ENCODE data around the gene KRT7. TPM values are rescaled to one million over a fixed set of nuclear protein-coding genes. Genes with fewer than 3 reads are reported as not detected.

The KRT7 gene
- total and polyA plus RNA-seq, 4 donors, result 0.37 to 9.9 (median 7.0) TPM

- H3K36me3 ChIP-seq (ENCODE audit: control insufficient read depth in 4 of 4, insufficient read depth in 3 of 4, low read depth in 1 of 4, low read length in 3 of 4), result no peaks in the 10 kb centered on the region
- H3K4me1 ChIP-seq (ENCODE audit: control insufficient read depth in 4 of 4, insufficient read depth in 4 of 4, low read length in 3 of 4), result no peaks in the 10 kb centered on the region
- 75% methylated on average over 2 of the region's 2 CpGs for WGBS
- TF ChIP-seq JUND (IDR thresholded peaks at IDR 0.05) (no peak), CTCF (IDR thresholded peaks at IDR 0.05; ENCODE audit: low read depth, low read length, missing input control) (no peak), HNF4G (IDR thresholded peaks at IDR 0.05) (no peak), MAX (IDR thresholded peaks at IDR 0.05) (no peak), HNF4A (conservative IDR thresholded peaks at IDR 0.05) (no peak), RAD21 (IDR thresholded peaks at IDR 0.05) (no peak), FOXA1 (IDR thresholded peaks at IDR 0.05) (no peak), YY1 (IDR thresholded peaks at IDR 0.05) (no peak), TAF1 (conservative IDR thresholded peaks at IDR 0.05) (no peak), NR2F2 (IDR thresholded peaks at IDR 0.05) (no peak), FOXA2 (IDR thresholded peaks at IDR 0.05) (no peak), ZBTB33 (IDR thresholded peaks at IDR 0.05) (no peak), GABPA (IDR thresholded peaks at IDR 0.05 in 1 of 2, conservative IDR thresholded peaks at IDR 0.05 in 1 of 2) (no peak), EGR1 (IDR thresholded peaks at IDR 0.05; ENCODE audit: low read depth in 2 of 2) (no peak), ATF3 (IDR thresholded peaks at IDR 0.05) (no peak), REST (IDR thresholded peaks at IDR 0.05) (no peak), SP1 (IDR thresholded peaks at IDR 0.05) (no peak), RXRA (IDR thresholded peaks at IDR 0.05) (no peak)
- H3K9me3 ChIP-seq (ENCODE audit: control insufficient read depth in 4 of 4, low read length in 3 of 4), result no peaks in the 10 kb centered on the region
- H3K4me3 ChIP-seq (ENCODE audit: low read depth in 1 of 3, low read length in 3 of 3), result no peak overlapping the region
- no peaks in the 10 kb centered on the region for H3K27me3 ChIP-seq (ENCODE audit: control insufficient read depth in 4 of 4, insufficient read depth in 4 of 4, low read length in 3 of 4)
- no peak overlapping the region for H3K9ac ChIP-seq (ENCODE audit: low read depth in 1 of 2, low read length in 2 of 2)
- H3K27ac ChIP-seq (ENCODE audit: low read depth in 1 of 2, low read length in 2 of 2), result no peak overlapping the region
- no peak for DNase-seq (ENCODE audit: low spot score)
Measured at GRCh38 chr12:52268212-52268611, 35.2 kb downstream of the KRT7 start.

Measured in liver (tissue), 9 donors.